ENCODE data around the gene RABGAP1L.
A peak's percentile ranks its signal among the peaks of the same experiment; 100 is the strongest.
"Not testable (repeated sequence)": the region's sequence is repeated elsewhere in the genome, so short reads cannot be mapped to it uniquely, and the experiment has no call there.

Gene RABGAP1L

DNA sequence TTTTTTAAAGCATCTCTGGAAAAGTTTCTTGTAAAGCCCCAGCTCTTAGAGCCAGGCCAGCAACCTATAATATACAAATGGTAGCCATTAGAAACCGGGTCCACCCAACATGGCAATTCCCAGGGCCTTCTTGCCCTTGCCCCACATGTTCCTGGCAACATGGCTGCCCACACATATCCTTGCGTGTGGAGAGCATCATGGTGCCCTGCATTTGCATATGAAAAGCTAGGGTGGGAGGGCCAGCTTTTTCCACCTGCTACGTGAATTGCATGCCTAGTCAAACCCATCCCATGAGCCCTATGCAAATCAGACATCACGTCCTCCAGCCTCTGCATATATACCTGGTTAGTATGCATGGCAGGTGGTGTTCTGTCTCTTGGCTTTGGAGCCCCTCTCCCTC is 88.2 kb downstream of the RABGAP1L start:
- no peak for DNase-seq

DNA sequence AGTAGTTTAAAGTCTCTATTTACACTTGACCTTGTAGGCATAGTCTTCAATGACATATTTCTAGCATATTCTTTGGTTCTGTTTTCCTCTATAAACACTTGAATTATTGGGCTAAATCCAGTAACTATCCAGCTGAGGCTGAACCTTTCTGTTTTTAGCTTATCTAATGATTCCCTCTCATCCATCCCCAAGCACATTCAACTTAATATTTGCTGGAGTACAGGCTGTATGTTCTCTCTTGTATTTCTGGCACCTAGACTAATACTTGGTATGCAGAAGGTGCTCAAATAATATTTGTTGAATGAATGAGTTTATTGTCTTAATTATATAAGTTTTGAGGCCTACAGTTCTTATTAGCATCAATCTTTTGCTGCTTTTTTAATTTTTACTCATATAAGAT is 88.7 kb downstream of the RABGAP1L start:
- no peak for DNase-seq

DNA sequence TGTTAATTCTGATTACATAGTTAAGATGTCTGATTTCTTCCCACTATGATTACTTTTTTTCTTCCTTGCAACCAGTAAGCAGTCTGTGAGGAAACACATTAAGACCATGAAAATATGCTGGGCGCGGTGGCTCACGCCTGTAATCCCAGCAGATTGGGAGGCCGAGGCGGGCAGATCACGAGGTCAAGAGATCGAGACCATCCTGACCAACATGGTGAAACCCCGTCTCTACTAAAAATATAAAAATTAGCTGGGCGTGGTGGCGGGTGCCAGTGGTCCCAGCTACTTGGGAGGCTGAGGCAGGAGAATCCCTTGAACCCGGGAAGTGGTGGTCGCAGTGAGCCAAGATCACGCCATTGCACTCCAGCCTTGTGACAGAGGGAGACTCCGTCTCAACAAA is 97.1 kb downstream of the RABGAP1L start:
- DNase-seq = not testable (repeated sequence)

DNA sequence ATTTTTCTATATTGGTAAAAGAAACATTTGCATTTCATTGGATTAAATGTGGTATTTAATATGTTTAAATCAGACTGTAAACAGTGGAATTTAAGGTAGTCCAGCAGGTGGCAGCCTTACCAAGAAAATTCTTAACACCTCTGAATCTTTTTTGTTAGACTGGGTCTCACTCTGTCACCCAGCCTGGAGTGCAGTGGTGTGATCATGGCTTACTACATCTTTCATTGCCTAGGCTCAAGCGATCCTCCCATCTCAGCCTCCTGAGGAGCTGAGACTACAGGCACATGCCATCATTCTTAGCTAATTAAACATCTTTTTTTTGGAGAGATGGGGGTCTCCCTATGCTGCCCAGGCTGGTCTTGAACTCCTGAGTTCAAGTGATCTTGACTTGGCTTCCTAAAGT is 98.8 kb downstream of the RABGAP1L start:
- no peak for DNase-seq

DNA sequence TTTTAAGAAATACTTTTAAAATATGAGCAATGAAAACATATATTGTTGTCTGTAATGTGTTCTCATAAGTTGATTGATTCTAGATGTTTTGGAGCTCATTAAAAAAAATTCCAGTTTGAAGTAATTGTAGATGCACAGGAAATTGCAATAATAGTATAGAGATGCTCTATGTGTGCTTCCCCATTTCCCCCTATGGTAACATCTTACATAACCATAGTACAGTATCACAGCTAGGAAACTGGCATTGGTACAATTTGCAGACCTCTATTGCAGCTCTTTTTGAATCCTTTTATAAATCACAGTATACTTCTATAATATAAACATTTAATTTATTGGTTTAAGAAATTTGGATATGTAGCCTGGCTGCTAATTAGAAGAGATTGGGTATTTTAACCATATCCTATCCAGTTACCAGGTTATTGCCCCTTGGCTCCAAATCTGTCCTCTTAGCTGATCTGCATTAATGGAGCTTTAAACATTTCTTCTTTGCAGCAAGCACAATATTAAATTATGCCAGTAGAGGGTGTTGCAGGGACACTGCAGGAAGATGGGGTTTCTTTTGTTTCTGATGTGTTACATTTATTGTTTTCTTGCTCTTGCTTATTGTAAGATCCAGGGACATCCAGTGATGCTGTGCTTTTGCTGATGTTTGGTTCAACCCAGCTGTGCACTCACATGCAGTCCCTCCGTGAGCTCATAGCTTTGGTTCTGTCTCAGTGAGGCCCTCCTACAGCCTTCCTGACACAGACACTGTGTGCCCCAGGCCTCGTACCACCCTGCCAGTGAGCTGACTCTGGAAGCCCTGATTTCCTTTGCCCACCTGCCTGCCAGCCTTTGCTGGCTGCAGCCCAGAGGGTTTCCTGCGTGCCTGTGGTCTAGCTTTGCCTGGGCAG is 103.3 kb downstream of the RABGAP1L start:
- DNase-seq = peak; percentile 7

DNA sequence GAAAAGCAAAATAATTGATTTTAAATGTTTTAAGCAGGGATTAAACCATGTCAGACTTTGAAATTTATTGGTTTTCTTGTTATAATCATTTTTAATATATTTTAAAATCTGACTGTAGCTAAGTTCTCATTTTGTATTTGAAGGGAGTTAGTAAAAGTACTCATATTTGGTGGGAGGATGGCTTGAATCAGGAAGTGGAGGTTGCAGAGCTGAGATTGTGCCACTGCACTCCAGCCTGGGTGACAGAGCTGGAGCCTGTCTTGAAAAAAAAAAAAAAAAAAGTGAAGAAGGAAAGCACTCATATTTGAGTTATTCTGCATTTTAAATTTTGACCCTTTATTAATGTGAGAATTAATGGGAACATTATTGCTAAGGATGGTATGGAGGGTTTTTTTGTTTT is 106.0 kb downstream of the RABGAP1L start:
- DNase-seq = no peak

DNA sequence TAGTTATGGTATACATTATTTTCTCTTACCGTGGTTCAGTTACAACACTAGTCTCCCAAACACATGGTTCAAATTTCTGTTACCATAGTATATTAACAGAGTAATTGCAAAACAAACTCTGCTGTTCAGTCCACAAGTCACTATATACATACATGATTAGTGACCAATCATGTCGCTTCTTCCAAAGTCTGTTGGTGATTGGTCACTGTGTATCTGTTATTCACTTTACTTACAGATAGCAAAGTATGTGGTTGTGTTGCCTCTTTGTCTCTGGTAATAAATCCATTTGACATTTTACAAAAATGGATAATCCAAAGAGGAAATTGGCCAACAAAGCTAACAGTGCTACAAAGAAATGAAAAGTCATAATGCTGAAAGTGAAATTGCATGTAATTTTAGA is 107.2 kb downstream of the RABGAP1L start:
- DNase-seq = no peak

DNA sequence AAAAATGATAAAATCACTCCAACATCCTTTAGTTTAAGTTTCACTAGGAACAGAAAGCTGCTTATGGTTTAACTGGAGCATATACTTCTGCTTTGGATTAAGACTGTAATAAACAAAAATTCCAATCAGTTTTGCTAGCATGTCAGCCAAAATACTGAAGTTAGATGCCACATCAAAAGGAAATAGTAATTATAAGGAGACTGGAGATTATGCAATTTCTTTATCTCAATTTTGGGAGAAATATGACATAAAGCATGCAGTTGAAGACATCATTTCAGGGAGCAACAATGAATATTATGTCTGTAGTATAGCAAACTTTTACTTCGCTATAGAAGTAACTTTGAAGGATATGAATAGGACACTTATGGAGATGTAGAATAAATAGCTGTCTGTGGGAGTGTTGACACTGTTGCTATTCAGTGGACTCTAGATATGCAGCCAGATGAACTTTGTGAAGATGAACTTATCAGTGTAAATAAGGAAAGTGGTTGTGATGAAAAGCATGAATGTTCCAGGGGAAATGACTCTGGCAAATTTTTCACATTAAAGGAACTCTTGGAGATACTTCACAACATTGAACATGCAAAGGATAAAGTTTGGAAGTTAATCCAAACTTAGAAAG is 107.8 kb downstream of the RABGAP1L start:
- no peak for DNase-seq

DNA sequence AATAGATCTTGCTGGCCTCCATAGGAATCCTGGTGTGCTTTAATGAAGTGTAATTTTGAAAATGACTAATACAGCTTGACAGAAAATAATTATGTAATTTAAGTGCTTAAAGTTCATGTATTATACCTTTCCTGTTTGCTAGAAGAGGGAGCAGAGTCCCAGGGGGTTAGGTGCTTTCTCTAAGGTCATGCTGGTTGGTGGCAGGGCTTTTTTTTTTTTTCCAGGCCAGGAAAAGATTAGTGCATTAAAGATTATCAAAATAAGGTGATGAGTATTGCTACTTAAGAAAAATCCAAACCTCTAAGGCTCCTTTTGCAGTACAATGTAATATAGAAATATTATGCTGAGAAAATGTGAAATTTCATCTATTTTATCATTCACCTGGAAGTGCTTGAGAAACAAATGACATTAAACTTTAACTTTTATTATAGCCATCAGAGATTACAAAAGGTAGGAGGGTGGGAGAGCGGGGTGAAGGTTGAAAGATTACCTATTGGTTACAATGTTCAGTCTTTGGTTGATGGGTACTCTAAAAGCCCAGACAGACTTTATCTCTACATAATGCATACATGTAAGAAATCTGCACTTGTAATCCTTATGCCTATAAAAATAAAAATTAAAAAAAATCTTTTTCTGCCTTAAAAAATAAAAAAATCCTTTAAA is 110.8 kb downstream of the RABGAP1L start:
- DNase-seq = no peak

DNA sequence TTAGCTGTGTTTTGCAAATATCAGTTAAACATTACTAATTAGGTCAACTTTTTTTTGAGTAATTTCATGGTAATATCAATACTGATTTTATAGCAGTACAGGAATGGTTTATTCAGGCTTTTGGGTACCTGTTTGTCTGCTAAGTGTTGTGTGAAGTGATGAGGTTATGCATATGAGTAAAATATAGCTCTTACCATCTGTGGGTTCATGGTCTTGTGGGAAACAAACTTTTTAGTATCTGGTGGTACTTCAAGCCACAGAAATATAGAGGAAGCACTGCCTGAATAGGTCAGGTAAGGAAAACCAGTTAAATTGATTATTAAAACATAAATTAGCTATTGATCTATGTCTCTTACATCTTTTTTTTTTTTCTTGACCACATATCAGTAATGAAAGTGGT is 113.9 kb downstream of the RABGAP1L start:
- DNase-seq = no peak

DNA sequence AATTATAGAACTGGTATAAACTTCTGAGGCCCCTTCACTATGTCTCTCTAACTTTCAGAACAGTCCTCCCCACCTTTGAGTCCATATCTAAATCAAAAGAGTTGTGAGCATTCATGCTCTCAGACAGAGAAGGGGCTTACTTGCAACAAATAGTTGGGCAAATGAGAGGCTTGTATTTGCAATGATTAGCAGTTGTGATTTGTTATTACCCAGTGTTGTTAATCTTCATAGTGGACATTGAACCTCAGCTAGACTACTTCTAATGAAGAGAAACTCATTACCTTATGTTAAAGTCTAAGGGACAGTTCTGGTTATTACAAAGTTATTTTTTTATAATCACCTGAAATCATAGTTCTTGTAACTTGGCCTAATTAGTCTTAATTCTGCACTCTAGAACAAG is 114.5 kb downstream of the RABGAP1L start:
- no peak for DNase-seq

DNA sequence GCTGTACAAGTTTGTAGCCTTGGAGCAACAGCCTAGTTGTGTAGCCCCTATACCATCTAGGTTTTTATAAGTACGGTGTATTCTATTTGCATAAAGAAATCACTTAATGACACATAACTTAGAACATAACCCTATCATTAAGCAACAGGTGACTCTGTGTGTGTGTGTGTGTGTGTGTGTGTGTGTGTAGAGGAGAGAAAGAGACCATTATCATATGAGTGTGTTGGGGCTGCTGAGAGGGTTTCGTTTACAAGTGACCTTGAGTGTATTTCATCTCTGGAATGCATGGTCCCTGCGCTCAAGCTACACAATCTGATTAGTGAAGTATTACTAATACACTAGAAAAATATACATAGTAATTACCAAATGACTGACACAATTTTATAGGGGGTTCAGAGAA is 115.1 kb downstream of the RABGAP1L start:
- no peak for DNase-seq

DNA sequence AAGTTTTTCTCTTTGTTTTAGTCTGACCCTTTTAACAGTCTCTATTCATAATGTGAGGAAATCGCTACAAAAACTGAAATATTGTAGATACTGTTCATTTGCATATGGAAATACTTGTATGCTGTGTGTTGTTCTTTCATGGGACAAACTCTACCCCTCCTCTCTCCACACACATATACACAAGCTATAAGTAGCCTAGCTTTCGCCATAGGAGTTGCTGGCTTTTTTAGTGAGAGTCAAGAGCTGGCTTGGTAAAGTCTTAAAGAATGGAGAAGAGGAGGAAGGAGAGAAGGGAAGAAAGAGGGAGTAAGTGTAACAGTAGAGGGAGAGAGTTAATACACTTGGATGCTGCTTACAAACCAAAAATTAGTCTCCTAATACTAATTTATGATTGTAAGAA is 115.6 kb downstream of the RABGAP1L start:
- DNase-seq = no peak

DNA sequence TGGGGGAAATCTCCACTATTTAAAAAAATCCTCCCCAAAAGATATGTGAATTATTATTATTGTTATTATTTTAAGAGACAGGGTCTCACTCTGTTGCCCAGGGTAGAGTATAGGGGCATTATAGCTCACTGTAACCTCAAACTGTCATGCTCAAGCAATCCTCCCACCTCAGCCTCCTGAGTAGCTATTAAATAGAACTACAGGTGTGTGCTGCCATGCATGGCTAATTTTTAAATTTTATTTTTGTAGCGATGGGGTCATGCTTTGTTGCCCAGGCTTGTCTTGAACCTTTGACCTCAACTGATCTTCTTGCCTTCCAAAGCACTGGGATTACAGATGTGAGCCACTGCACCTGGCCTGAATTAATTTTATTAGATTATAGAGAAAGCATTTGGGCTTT is 116.8 kb downstream of the RABGAP1L start:
- DNase-seq = no peak

DNA sequence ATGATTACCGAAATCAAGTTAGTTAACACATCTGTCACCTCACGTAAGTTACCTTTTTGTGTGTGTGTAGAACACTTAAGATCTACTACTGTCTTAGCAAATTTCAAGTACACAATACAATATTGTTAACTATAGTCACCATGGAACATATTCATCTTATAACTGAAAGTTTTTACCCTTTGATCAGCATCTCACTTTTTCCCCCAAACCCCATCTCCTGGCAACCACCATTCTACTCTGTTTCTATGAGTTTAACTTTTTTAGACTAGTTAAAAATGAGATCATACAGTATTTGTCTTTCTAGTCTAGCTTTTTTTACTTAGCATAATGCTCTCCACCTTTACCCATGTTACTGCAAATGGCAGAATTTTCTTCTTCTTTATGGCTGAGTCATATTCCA is 124.7 kb downstream of the RABGAP1L start:
- no peak for DNase-seq

DNA sequence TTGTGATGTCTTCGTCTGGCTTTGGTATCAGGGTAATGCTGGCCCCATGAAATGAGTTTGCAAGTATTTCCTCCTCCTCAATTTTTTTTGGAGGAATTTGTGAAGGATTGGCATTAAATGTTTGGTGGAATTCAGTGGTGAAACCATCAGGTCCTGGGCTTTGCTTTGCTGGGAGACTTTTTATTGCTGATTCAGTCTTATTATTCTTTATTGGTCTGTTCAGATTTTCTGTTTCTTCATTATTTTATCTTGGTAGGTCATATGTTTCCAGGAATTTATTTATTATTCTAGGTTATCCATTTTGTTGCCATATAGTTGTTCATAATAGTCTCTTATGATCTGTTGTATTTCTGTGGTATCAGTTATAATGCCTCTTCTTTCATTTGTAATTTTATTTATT is 126.7 kb downstream of the RABGAP1L start:
- no peak for DNase-seq

DNA sequence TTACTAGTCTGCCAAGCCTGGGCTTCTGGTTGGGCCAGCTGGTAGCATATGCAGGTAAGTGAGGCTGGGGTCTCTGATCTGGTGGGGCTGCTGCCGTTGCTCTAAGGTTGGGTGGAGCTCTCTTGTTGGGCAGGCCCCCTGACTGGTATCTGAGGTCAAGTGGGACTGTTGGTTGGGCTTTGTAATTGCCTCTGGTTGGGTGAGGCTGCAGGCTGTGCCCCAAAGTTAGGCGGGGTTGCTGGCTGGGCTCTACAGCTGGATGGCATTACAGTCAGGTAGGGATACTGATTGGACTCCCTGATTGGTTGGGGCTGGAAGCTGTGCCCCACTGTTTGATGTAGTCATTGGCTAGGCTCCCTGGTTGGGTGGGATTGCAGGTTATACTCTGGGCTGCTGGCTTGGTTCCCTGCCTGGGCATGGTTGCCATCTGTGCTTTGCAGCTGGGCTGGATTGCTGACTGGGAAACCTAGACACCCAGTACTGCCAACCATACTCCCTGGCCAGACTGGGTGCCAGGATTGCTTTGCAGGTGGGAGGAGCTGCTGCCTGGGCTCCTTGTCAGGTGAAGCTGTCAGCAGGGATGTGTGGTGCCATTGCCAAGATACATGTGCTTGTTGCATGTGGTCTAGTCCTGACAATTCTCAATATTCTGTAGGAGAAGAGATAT is 130.5 kb downstream of the RABGAP1L start:
- DNase-seq = no peak

DNA sequence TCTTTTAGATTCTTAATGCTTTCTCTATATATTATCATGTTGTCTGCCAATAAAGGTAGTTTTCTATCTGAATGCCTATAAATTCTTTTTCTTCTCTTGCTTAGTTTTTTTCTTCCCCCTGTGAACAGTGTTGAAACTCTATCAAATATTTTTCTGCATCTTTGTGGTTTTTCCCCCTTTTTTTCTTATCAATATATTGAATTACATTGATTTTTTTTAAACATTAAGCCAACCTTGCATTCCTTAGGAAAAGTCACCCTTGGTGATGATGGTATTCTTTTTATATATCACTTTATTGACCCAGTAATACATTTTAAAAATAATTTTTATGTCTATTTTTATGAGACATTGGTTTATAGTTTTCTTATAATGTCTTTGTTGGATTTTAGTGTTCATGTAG is 131.7 kb downstream of the RABGAP1L start:
- no peak for DNase-seq

DNA sequence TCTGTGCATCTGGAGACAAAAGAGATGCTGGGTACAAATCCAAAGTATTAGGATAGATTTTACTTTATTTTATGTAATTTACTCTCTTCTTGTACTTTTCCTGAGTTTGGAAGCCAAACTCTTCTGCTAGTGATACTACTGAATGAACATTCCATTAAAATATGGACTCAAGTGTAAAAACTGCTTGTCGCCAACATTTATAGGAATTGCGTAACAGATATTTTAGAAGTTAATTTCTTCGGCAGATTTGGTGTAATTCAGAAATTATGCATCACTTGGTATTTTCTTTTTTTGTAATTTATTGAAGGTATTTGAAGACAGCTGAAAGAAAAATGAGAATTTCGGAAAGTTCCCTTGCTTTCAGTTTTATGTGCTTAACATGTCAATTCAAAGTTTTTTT is 137.0 kb downstream of the RABGAP1L start:
- no peak for DNase-seq

DNA sequence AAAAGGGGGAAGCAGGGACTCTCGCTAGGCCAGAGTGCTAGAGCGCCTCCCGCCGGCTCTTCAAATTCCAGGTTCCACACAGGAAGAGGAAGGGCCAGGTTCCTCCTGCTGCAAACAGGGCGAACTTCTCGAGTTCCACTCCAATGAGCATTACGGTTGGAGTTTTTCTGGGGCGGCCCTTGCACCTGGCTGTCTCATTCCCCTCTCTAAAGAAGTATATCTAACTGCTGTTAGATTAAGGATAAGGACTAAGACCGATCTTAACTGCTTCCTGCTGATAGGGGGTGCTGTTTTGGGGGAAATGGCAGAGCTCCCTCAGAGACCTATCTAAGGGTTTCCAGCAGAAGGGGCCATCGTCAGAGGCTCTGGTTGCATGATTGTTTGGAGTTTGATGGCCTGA is 138.0 kb downstream of the RABGAP1L start:
- no peak for DNase-seq

DNA sequence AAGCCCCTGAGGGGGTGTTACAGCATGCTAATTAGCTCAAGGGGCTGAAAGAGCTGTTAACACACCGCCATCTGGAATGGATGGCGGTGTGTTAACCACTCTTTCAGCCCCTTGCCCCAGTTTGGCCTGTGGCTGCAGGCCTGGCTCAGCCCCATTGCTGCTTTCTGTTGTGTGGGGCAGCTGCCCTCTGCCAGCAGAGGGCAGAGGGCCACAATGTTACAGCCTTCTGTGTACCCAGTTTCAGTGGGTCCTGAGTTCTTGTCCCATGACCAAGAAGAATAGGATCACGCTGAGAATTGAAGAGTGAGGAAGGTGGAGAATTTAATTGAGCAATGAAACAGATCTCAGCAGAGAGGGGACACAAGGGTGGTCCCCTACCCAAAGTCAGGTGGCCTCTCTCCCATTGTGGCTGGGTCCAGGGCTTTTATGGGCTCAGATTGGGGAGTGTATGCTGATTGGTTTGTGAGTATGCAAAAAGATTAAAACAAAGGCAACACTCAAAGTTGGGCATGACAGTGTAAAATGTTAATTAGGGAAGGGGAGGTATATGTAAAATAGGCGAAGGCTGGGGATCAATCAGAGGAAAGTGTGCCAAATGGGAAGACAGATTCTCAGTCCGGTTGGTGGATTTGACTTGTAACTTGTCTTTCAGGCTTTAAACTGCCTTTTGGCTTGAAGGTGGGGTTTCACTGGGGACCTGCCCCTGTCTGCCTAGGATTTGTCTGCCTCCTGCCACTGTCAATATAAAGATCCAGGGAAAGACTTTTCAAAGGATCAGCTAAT is 142.2 kb downstream of the RABGAP1L start:
- DNase-seq = no peak

DNA sequence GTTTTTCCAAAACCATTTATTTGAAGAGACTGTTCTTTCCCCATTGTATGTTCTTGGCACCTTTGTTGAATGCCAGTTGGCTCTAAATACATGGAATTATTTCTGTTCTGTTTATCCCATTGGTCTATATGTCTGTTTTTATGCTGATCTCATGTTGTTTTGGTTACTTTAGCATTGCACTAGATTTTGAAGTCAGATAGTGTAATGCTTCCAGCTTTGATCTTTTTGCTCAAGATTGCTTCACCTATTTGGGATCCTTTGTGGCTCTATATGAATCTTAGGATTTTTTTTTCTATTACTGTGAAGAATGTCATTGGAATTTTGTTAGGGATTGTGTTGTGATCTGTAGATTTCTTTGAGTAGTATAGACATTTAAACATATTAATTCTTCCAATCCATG is 149.3 kb downstream of the RABGAP1L start:
- no peak for DNase-seq

DNA sequence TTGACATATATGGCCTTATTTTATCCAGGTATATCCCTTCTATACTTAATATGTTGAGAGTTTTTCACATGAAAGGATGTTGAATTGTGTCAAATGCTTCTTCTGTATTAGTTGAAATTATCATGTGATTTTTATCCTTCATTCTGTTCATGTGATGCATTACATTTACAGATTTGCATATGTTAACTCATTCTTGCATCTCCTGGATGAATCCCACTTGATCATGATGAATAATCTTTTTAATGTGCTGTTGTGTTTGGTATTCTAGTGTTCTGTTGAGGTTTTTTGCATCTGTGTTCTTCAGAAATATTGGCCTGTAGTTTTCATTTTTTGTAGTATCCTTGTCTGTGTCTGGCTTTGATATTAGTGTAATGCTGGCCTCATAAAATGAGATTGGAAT is 150.2 kb downstream of the RABGAP1L start:
- no peak for DNase-seq
